AML-193 (cell line): ENCODE measurements around the gene GPR107.
A peak's percentile ranks its signal among the peaks of the same experiment; 100 is the strongest.

Source experiments
- DNase-seq, 2 experiments: peaks; one replicate each; lab custom pipeline; 2025; lab: John Stamatoyannopoulos, UW

Gene GPR107

GRCh38 chr9:130137081-130137640 is 83.5 kb downstream of the GPR107 start:
- no peak for DNase-seq

GRCh38 chr9:130137641-130138081 is 84.0 kb downstream of the GPR107 start:
- no peak for DNase-seq

- DNase-seq, result no peak
Measured at GRCh38 chr9:130138171-130138653, 84.5 kb downstream of the GPR107 start.

GRCh38 chr9:130138791-130139190 is 85.1 kb downstream of the GPR107 start:
- no peak for DNase-seq

- no peak for DNase-seq
Measured at GRCh38 chr9:130139251-130139650, 85.5 kb downstream of the GPR107 start.

GRCh38 chr9:130140706-130141105 is 87.0 kb downstream of the GPR107 start:
- peak in 1 of 2 experiments; percentile 3 for DNase-seq

- no peak for DNase-seq
Measured at GRCh38 chr9:130142056-130142455, 88.3 kb downstream of the GPR107 start.

GRCh38 chr9:130142641-130143040 is 88.9 kb downstream of the GPR107 start:
- no peak for DNase-seq

- no peak for DNase-seq
Measured at GRCh38 chr9:130143279-130143893, 89.7 kb downstream of the GPR107 start.

GRCh38 chr9:130143958-130144366 is 90.3 kb downstream of the GPR107 start:
- no peak for DNase-seq

- no peak for DNase-seq
Measured at GRCh38 chr9:130144703-130145102, 91.0 kb downstream of the GPR107 start.

GRCh38 chr9:130145658-130146057 is 92.0 kb downstream of the GPR107 start:
- no peak for DNase-seq

GRCh38 chr9:130147198-130147597 is 93.5 kb downstream of the GPR107 start:
- DNase-seq, result no peak

- DNase-seq, result no peak
Measured at GRCh38 chr9:130147910-130148309, 94.2 kb downstream of the GPR107 start.

- no peak for DNase-seq
Measured at GRCh38 chr9:130149031-130149430, 95.3 kb downstream of the GPR107 start.

- DNase-seq, result no peak
Measured at GRCh38 chr9:130149654-130150286, 96.1 kb downstream of the GPR107 start.

GRCh38 chr9:130150779-130151382 is 97.2 kb downstream of the GPR107 start:
- no peak for DNase-seq

GRCh38 chr9:130154816-130155215 is 101.1 kb downstream of the GPR107 start:
- DNase-seq, result no peak

GRCh38 chr9:130155647-130156046 is 101.9 kb downstream of the GPR107 start:
- DNase-seq, result no peak

- no peak for DNase-seq
Measured at GRCh38 chr9:130156672-130157071, 103.0 kb downstream of the GPR107 start.

- DNase-seq, result no peak
Measured at GRCh38 chr9:130157079-130157478, 103.4 kb downstream of the GPR107 start.

- no peak for DNase-seq
Measured at GRCh38 chr9:130158001-130158400, 104.3 kb downstream of the GPR107 start.

GRCh38 chr9:130159057-130159456 is 105.4 kb downstream of the GPR107 start:
- no peak for DNase-seq
